ENCODE measurements around the gene CFAP52.

Gene CFAP52

DNA sequence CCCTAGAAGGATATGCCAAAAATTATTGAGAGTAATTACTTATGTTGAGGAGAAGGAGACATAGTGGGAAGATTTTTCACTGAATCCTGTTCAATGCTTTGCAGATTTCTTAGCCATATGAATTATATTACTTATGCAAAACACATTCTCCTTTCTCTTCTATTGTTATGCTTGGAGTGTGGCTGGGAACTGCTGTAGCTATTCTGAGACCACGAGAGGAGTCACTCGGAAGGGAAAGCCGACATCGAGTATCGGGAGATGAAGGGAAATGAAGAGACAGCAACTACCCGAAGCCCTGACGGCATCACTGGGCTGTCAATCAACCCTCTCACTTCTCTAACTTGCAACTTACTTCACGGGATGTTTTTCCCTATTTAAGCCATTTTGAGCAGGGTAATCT lies 40.4 kb upstream of the CFAP52 start:
- in situ Hi-C loops (cut with HindIII; ENCODE audit: low sequenced_read_pairs): no loop called here

DNA sequence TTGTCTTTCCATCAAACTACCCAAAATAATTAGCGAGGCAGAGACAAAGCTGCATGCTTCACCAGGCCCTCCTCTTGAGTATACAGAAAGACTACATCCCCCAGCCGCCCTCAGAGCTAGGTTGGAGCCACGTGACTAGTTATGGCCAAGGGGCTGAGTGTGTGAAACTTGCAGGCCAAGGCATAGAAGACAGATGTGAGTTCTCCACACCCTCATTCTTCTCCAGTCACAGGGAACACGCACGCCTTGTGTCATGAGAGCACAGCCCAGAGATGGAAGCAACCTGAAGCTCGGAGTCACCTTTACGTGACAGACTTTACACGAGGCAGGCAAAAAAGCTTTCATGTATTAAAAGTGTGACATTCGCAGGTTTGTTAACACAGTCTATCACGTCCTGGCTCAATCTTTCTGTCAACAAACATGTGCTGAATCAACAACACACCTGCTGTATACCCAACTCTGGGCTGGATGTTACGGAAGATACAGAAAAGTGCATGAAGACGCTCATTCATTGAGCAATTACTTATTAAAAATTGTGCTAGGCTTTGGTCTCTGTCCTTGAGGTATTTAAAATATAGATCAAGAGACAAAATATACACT lies 39.2 kb upstream of the CFAP52 start:
- DNase-seq (ENCODE audit: low read depth): no peak
- in situ Hi-C loops (cut with HindIII; ENCODE audit: low sequenced_read_pairs): no loop called here
- TF ChIP-seq, protein P1, sequence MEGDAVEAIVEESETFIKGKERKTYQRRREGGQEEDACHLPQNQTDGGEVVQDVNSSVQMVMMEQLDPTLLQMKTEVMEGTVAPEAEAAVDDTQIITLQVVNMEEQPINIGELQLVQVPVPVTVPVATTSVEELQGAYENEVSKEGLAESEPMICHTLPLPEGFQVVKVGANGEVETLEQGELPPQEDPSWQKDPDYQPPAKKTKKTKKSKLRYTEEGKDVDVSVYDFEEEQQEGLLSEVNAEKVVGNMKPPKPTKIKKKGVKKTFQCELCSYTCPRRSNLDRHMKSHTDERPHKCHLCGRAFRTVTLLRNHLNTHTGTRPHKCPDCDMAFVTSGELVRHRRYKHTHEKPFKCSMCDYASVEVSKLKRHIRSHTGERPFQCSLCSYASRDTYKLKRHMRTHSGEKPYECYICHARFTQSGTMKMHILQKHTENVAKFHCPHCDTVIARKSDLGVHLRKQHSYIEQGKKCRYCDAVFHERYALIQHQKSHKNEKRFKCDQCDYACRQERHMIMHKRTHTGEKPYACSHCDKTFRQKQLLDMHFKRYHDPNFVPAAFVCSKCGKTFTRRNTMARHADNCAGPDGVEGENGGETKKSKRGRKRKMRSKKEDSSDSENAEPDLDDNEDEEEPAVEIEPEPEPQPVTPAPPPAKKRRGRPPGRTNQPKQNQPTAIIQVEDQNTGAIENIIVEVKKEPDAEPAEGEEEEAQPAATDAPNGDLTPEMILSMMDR (IDR thresholded peaks at IDR 0.05; ENCODE audit: low read depth, low read length, missing control alignments): no peak
- H3K4me3 ChIP-seq (ENCODE audit: low read depth, low read length): no peak overlapping the region

More for the DNA sequence above, 40.4 kb upstream of the CFAP52 start:
- no peak overlapping the region for H3K4me3 ChIP-seq (ENCODE audit: low read depth, low read length)
- no peak for DNase-seq (ENCODE audit: low read depth)
- TF ChIP-seq, protein P1 (IDR thresholded peaks at IDR 0.05; ENCODE audit: low read depth, low read length, missing control alignments): no peak

DNA sequence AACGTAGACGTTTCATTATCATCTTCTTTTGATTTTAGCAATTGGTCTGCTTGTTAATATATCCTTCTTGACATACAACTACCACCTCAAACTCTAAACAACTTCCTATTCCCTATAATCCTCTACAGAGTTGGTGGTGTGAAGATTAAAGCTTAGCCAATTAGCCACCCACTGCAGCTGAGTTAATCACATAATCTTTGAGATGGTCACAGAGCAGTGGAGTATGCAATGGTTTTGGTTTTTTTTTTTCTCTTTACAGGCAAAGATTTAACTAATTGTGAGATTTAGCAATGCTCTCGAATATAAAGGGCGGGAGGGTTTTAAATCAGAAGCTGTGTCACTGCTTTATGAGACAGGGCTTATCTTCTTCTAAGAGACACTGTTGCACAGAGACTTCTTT lies 37.8 kb upstream of the CFAP52 start:
- no peak for DNase-seq (ENCODE audit: low read depth)
- TF ChIP-seq, protein P1 (IDR thresholded peaks at IDR 0.05; ENCODE audit: low read depth, low read length, missing control alignments): no peak
- H3K4me3 ChIP-seq (ENCODE audit: low read depth, low read length): no peak overlapping the region
- in situ Hi-C loops (cut with HindIII; ENCODE audit: low sequenced_read_pairs): no loop called here

DNA sequence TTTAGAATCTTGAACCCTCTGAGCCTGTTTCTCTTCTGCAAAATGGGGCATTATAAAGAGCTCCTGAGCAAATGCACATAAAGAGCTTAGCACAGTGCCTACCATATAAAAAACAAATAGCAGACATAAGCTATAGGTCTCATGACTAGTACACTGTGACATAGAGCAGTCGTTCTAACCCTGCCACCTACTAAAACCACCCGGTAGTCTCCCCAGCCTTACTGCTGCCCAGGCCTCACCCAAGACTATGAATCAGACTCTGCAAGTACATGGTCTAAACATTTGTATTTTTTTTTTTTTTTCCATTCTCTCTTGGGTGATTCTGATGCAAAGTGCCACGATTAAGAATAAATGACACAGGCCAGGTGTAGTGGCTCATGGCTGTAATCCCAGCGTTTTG lies 34.7 kb upstream of the CFAP52 start:
- H3K4me3 ChIP-seq (ENCODE audit: low read depth, low read length): no peak overlapping the region
- in situ Hi-C loops (cut with HindIII; ENCODE audit: low sequenced_read_pairs): no loop called here
- TF ChIP-seq, protein P1 (IDR thresholded peaks at IDR 0.05; ENCODE audit: low read depth, low read length, missing control alignments): no peak
- no peak for DNase-seq (ENCODE audit: low read depth)

DNA sequence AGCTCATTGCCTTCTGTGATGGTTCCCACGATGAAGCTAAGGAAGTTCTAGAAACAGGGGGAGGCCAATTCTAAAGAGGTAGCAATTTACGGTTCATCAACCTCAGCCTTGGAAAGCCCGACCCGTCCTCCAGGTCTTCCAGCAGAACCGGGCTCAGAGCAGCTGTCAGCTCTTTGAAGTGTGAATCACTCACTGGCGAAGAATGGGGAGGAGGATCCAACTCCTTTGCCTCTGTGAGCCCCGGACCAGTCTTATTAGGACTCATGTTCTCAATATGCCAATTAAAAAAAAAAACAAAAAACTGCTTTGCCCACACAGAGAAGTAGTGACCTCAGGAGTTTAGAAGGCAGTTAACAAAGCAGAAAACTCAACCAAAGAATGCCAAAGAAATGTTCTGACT lies 32.2 kb upstream of the CFAP52 start:
- TF ChIP-seq, protein P1 (IDR thresholded peaks at IDR 0.05; ENCODE audit: low read depth, low read length, missing control alignments): no peak
- no peak for DNase-seq (ENCODE audit: low read depth)
- in situ Hi-C loops (cut with HindIII; ENCODE audit: low sequenced_read_pairs): no loop called here
- no peak overlapping the region for H3K4me3 ChIP-seq (ENCODE audit: low read depth, low read length)

DNA sequence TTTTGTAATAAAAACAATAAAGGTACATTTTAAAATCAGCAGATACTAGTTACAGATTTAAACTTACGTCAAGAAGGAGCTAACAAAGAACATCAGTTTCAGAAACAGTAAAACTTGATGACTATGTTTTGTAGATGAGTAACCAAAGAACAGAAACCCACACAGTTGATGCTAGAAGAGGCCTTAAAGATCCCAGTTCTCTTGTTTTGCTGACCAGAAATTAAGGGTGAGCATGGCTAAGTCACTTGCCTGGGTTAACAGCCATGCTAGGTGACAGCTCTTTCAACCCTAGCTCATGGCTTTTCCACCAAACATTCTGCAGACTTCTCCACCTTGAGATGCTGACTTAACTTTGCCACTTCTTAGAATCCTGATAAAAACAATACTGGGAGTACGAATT lies 27.2 kb upstream of the CFAP52 start:
- DNase-seq (ENCODE audit: low read depth): no peak
- in situ Hi-C loops (cut with HindIII; ENCODE audit: low sequenced_read_pairs): no loop called here
- TF ChIP-seq, protein P1 (IDR thresholded peaks at IDR 0.05; ENCODE audit: low read depth, low read length, missing control alignments): no peak
- H3K4me3 ChIP-seq (ENCODE audit: low read depth, low read length): no peak overlapping the region

Measured in astrocyte of the cerebellum (primary cell).